ENCODE measurements around the gene PRDM10.
"Not testable (repeated sequence)": the region's sequence is repeated elsewhere in the genome, so short reads cannot be mapped to it uniquely, and the experiment has no call there.

PRDM10 gene

DNA sequence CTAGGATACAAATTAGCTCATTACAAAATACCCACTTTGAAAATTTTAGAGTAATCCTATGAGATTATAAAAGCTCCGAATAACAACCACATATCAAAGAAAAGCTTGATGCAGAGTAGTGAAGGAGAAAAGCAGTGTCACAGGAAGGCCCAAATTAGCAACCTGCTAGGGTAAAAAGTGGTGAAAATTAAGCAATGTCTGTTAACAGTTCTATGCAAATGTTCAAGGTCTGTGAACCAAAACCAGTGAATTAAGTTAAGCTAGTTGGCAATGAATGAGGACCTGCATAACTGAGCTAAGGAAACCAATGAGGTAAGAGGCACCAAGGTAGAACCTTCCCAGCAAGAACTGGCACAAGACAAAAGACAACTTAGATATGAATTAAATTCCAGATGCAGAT, 29.6 kb downstream of the PRDM10 start:
- no peak for DNase-seq (ENCODE audit: low read depth in 2 of 2)
- no peak for TF ChIP-seq CTCF (IDR thresholded peaks at IDR 0.05; ENCODE audit: low read depth, low read length)
- H3K4me3 ChIP-seq (replicated peaks in 1 of 2; ENCODE audit: low read depth in 2 of 2, low read length in 2 of 2), result no peak overlapping the region

GRCh38 chr11:129972611-129973010, 30.0 kb downstream of the PRDM10 start:
- no peak for TF ChIP-seq CTCF (IDR thresholded peaks at IDR 0.05; ENCODE audit: low read depth, low read length)
- DNase-seq (ENCODE audit: low read depth in 2 of 2), result no peak
- H3K4me3 ChIP-seq (replicated peaks in 1 of 2; ENCODE audit: low read depth in 2 of 2, low read length in 2 of 2), result no peak overlapping the region

GRCh38 chr11:129971856-129972255, 30.8 kb downstream of the PRDM10 start:
- DNase-seq (ENCODE audit: low read depth in 2 of 2), result not testable (repeated sequence)

DNA sequence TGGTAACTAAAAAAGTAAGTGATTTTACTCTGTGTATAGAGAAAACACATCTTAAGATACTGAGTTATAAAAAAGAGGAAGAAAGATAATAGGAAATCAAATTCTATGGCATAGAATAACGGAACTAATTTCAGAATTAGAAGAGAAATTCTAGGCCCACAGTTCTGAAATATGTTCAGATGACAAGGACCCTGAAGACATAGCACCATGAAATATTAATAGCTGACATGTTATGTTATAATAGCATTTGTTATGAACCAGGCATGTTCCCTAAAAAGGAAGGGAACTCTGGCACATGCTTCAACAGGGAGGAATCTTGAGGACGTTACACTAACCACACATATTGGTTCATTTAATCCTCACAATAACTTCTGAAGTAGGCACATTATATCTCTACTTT, 32.7 kb downstream of the PRDM10 start:
- no peak overlapping the region for H3K4me3 ChIP-seq (replicated peaks in 1 of 2; ENCODE audit: low read depth in 2 of 2, low read length in 2 of 2)
- no peak for TF ChIP-seq CTCF (IDR thresholded peaks at IDR 0.05; ENCODE audit: low read depth, low read length)
- DNase-seq (ENCODE audit: low read depth in 2 of 2), result no peak

More at GRCh38 chr11:129971856-129972255, 30.8 kb downstream of the PRDM10 start:
- H3K4me3 ChIP-seq (replicated peaks in 1 of 2; ENCODE audit: low read depth in 2 of 2, low read length in 2 of 2), result not testable (repeated sequence)

DNA sequence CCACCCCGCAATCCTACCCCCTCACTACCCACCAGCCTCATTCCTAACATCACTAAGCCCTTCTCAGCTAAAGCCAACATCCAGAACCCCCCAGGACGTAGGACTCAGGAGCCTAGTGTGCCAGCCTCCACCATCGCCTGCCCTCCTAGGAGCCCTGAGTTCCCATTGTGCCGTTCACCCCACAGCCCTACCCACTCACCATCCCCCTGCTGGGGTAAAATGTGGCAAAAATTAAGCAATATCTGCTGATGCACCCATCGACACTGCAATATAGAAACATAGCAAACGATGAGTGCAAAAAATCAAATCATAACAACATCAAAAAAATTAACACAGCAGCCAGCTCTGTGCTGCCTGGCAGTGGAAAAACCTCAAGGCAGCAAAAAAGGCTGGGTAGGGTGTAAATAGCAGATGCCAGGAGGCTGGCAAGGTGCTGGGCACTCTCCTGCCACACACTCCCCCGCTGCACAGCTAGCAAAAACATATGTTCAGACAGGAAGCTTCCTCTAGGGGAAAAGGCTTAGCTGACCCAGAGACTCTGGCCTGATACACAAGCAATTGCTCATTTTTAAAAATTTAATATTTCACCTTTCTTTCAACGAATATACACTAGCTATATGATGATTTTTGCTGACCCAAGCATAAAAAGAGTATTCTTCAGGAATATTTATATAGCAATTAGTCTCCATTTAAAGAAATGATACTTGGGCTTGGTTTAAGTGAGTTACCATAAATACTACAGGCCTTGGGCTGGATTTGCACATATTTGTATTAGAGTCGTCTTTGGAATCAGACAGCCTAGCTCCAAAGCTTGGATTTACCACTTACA, 33.8 kb downstream of the PRDM10 start:
- no peak for DNase-seq (ENCODE audit: low read depth in 2 of 2)
- TF ChIP-seq CTCF (IDR thresholded peaks at IDR 0.05; ENCODE audit: low read depth, low read length), result no peak
- no peak overlapping the region for H3K4me3 ChIP-seq (replicated peaks in 1 of 2; ENCODE audit: low read depth in 2 of 2, low read length in 2 of 2)

DNA sequence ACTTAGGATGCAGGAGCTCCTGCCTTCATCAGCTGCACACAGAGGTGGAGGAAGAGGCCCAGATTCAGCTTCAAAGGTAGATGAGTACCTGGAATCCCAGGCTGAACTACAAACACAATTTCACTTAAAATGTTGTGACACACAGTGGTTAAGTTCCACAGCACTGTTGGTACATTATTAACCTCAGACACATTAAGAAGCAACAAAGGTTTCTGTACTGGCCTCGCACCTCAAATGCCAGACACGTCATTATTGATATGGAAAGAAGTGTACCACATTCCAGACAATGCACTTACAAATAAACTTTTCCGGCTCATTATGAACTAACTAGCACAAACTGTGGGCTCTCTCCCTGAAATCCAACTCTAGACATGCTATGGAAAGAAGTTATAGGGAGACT, 34.6 kb downstream of the PRDM10 start:
- no peak for DNase-seq (ENCODE audit: low read depth in 2 of 2)
- no peak for TF ChIP-seq CTCF (IDR thresholded peaks at IDR 0.05; ENCODE audit: low read depth, low read length)
- H3K4me3 ChIP-seq (replicated peaks in 1 of 2; ENCODE audit: low read depth in 2 of 2, low read length in 2 of 2), result no peak overlapping the region

DNA sequence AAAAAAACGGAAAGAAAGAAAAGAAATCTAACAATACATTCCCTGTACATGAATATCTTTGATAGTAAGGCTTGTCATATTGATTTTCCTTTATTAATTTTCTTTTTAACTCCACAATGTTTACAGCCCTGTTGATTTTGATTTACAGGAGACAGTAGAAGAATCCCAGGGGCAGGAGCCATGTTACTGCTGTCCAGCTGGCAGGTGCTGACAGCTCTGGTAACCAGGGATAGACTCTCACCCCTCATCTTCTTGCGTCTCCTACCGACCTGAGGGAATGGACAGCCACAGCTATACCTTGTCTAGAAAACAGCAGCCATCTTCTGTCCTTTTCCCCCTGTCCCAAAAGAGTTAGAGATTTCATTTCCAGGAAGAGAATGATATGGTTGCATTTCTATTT, 37.4 kb downstream of the PRDM10 start:
- H3K4me3 ChIP-seq (replicated peaks in 1 of 2; ENCODE audit: low read depth in 2 of 2, low read length in 2 of 2), result no peak overlapping the region
- no peak for DNase-seq (ENCODE audit: low read depth in 2 of 2)
- TF ChIP-seq CTCF (IDR thresholded peaks at IDR 0.05; ENCODE audit: low read depth, low read length), result no peak
